GM12878 (cell line): ENCODE data around the gene NCKIPSD. TPM values are rescaled to one million over a fixed set of nuclear protein-coding genes. Genes with fewer than 3 reads are reported as not detected.

Experiments
- CTCF ChIP-seq, 3 experiments: IDR thresholded peaks in 2 of 3; conservative IDR thresholded peaks in 1 of 3; 2 replicates each; pipeline ENCODE4 v1.5.1; 2011; ENCODE audit warnings: low read depth in 3 of 3, low read length in 3 of 3, mild to moderate bottlenecking in 3 of 3, control low read depth in 2 of 3, moderate library complexity in 2 of 3, inconsistent platforms in 1 of 3, mixed read lengths in 1 of 3; ENCODE audit not compliant: control insufficient read depth in 2 of 3, insufficient read depth in 1 of 3; ENCODE audit errors: extremely low read depth in 1 of 3
- FOS ChIP-seq: IDR thresholded peaks from 3 replicates; pipeline ENCODE4 v1.6.1; 2011; ENCODE audit warnings: borderline replicate concordance; ENCODE audit not compliant: insufficient read length; ENCODE audit errors: extremely low read depth
- HDAC2 ChIP-seq: fragments of 200-600 bp; sonication (generic); IDR thresholded peaks from 2 replicates; pipeline ENCODE4 v1.6.1; 2017
- HDAC6 ChIP-seq: fragments of 200-600 bp; sonication (generic); IDR thresholded peaks from one replicate; pipeline ENCODE4 v1.8.0; 2017; ENCODE audit warnings: antibody characterized with exemption; ENCODE audit not compliant: unreplicated experiment
- MTA3 ChIP-seq: IDR thresholded peaks from 2 replicates; pipeline ENCODE4 v1.6.1; 2012; ENCODE audit warnings: low read length, inconsistent platforms, borderline replicate concordance
- NR2F1 ChIP-seq: fragments of 450-650 bp; conservative IDR thresholded peaks from 2 replicates; pipeline ENCODE4 v1.6.1; 2017; ENCODE audit warnings: mild to moderate bottlenecking
- PML ChIP-seq: IDR thresholded peaks from 2 replicates; pipeline ENCODE4 v1.6.1; 2012; ENCODE audit warnings: low read length, inconsistent platforms
- POU2F2 ChIP-seq: IDR thresholded peaks from 3 replicates; pipeline ENCODE4 v1.6.1; 2011; ENCODE audit warnings: low read depth, mild to moderate bottlenecking, low read length, borderline replicate concordance
- RELA ChIP-seq: fragments of 450-650 bp; IDR thresholded peaks from 2 replicates; pipeline ENCODE4 v1.8.0; 2014; ENCODE audit warnings: borderline replicate concordance; ENCODE audit not compliant: partially characterized antibody
- RFX5 ChIP-seq: IDR thresholded peaks from 2 replicates; pipeline ENCODE4 v1.6.1; 2011; ENCODE audit warnings: low read depth, low read length, improper control_type of control experiment
- SIX5 ChIP-seq: IDR thresholded peaks from 2 replicates; pipeline ENCODE4 v1.6.1; 2011; ENCODE audit warnings: mild to moderate bottlenecking, low read depth, low read length, moderate library complexity; ENCODE audit not compliant: severe bottlenecking
- SMAD1 ChIP-seq: fragments of 450-650 bp; IDR thresholded peaks from 2 replicates; pipeline ENCODE4 v1.6.1; 2018; ENCODE audit warnings: mild to moderate bottlenecking, low read depth; ENCODE audit not compliant: partially characterized antibody
- SREBF1 ChIP-seq: IDR thresholded peaks from 2 replicates; pipeline ENCODE4 v1.6.1; 2012; ENCODE audit warnings: mild to moderate bottlenecking, low read length
- STAT3 ChIP-seq: IDR thresholded peaks from 2 replicates; pipeline ENCODE4 v1.6.1; 2011; ENCODE audit warnings: low read depth, low read length, improper control_type of control experiment
- WRNIP1 ChIP-seq: IDR thresholded peaks from 2 replicates; pipeline ENCODE4 v1.6.1; 2011; ENCODE audit warnings: low read depth, low read length, improper control_type of control experiment, borderline replicate concordance
- YY1 ChIP-seq: IDR thresholded peaks from 2 replicates; pipeline ENCODE4 v1.6.1; 2011; ENCODE audit warnings: low read depth, mild to moderate bottlenecking, low read length
- ZBTB40 ChIP-seq: fragments of 450-650 bp; IDR thresholded peaks from 2 replicates; pipeline ENCODE4 v1.6.1; 2016; ENCODE audit warnings: mild to moderate bottlenecking, moderate library complexity, borderline replicate concordance
- polyA plus RNA-seq, 11 experiments: library from polyadenylated mRNA; depleted of rRNA in 4 of 11; unstranded in 6 of 11; stranded (reverse) in 5 of 11; fragments of >200 nt; fragmentation: Nextera tagmentation in 4 of 11; fragmentation: Illumina TruSeq in 1 of 11; extraction: Ambion mirVana in 4 of 11; extraction: Trizol in 1 of 11; gene quantifications; 1 replicate in 1 of 11; 2 replicates in 10 of 11; pipeline versions ENCODE4 v1.2.1 to v1.2.3, GENCODE V29; 2011 to 2016; ENCODE audit warnings: inconsistent platforms in 2 of 11, missing spikeins in 2 of 11, low read depth in 1 of 11
- total RNA-seq, 4 experiments: library from RNA; depleted of rRNA in 3 of 4; stranded (reverse); fragments of >200 nt in 3 of 4; fragmentation: Illumina TruSeq in 1 of 4; extraction: Trizol in 1 of 4; gene quantifications; 2 replicates each; pipeline versions ENCODE4 v1.2.1 to v1.2.3, GENCODE V29; 2013 to 2021
- TF ChIP-seq, protein P1 (sequence below): fragments of 450-650 bp; IDR thresholded peaks from 2 replicates; pipeline ENCODE4 v1.6.1; 2016; ENCODE audit warnings: mild to moderate bottlenecking
- TF ChIP-seq, protein P2 (sequence below): IDR thresholded peaks from 2 replicates; pipeline ENCODE4 v1.6.1; 2011; ENCODE audit warnings: mild to moderate bottlenecking, low read depth, low read length, moderate library complexity; ENCODE audit not compliant: insufficient replicate concordance
- TF ChIP-seq, protein P3 (sequence below): fragments of 450-650 bp; IDR thresholded peaks from 2 replicates; pipeline ENCODE4 v1.6.1; 2017; ENCODE audit warnings: mild to moderate bottlenecking, low read depth, inconsistent platforms; ENCODE audit not compliant: poor library complexity, severe bottlenecking

NCKIPSD gene
- total and polyA plus RNA-seq, 10 of the 15 experiments (the other 5 are each of a cell fraction or from before 2014, with no cell fraction given): 0.93 to 31.6 (median 15.2) TPM

DNA sequence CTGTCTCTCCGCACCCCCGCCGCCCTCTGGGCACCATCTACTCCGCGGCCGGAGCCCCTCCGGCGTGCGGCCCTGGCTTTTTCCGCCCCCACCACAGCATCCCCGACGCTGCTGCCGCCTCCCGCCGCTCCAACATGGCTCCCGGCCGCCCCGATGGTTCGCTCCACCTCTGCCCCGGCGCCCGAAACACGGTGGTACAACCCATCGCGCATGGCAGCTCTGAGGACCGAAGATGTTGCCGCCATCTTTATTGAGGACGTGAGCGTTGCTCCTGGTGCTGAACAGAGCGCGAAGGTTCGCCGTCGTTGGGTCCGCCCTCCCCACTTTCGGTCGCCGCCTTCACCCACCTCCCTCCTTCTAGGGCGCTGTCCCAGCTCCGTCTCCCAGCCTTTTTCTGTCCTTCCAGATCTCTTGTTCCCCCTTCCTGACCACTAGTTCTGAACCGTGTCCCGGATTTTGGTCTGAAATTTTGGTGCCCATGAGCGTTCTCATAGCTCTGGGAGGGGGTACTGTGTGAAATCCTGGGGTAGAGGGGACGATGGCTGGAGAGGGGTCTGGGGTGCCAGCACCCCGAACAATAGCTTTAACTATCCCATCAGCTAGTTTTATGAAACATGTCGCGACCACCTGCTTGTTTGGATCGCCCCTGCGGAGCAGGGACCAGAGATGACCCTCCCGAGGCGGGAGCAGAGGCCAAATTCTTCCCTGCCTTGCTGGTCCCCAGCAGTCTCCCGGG, 22.8 kb downstream of the NCKIPSD start, which contains the start of gene CELSR3 (continued):
- TF ChIP-seq RELA (no peak), HDAC2 (no peak), RFX5 (no peak), STAT3 (no peak), CTCF (IDR thresholded peaks at IDR 0.05 in 2 of 3, conservative IDR thresholded peaks at IDR 0.05 in 1 of 3; ENCODE audit: control insufficient read depth in 2 of 3, extremely low read depth in 1 of 3, insufficient read depth in 1 of 3, low read depth in 3 of 3, low read length in 3 of 3) (no peak), NR2F1 (no peak), SIX5 (peak; percentile 65), YY1 (peak; percentile 97), HDAC6 (no peak), FOS (no peak), POU2F2 (no peak), SMAD1 (no peak), SREBF1 (peak; percentile 69), ZBTB40 (no peak), PML (no peak), MTA3 (no peak), WRNIP1 (no peak)
- TF ChIP-seq, protein P1, sequence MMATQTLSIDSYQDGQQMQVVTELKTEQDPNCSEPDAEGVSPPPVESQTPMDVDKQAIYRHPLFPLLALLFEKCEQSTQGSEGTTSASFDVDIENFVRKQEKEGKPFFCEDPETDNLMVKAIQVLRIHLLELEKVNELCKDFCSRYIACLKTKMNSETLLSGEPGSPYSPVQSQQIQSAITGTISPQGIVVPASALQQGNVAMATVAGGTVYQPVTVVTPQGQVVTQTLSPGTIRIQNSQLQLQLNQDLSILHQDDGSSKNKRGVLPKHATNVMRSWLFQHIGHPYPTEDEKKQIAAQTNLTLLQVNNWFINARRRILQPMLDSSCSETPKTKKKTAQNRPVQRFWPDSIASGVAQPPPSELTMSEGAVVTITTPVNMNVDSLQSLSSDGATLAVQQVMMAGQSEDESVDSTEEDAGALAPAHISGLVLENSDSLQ: no peak
- TF ChIP-seq, protein P2, sequence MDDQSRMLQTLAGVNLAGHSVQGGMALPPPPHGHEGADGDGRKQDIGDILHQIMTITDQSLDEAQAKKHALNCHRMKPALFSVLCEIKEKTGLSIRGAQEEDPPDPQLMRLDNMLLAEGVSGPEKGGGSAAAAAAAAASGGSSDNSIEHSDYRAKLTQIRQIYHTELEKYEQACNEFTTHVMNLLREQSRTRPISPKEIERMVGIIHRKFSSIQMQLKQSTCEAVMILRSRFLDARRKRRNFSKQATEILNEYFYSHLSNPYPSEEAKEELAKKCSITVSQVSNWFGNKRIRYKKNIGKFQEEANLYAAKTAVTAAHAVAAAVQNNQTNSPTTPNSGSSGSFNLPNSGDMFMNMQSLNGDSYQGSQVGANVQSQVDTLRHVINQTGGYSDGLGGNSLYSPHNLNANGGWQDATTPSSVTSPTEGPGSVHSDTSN: no peak
- TF ChIP-seq, protein P3, sequence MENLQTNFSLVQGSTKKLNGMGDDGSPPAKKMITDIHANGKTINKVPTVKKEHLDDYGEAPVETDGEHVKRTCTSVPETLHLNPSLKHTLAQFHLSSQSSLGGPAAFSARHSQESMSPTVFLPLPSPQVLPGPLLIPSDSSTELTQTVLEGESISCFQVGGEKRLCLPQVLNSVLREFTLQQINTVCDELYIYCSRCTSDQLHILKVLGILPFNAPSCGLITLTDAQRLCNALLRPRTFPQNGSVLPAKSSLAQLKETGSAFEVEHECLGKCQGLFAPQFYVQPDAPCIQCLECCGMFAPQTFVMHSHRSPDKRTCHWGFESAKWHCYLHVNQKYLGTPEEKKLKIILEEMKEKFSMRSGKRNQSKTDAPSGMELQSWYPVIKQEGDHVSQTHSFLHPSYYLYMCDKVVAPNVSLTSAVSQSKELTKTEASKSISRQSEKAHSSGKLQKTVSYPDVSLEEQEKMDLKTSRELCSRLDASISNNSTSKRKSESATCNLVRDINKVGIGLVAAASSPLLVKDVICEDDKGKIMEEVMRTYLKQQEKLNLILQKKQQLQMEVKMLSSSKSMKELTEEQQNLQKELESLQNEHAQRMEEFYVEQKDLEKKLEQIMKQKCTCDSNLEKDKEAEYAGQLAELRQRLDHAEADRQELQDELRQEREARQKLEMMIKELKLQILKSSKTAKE: no peak
